Endothelial cell of umbilical vein (primary cell): Measurements from ENCODE around the gene PMVK. TPM values are rescaled to one million over a fixed set of nuclear protein-coding genes. Genes with fewer than 3 reads are reported as not detected.

Experiments
- BruUV-seq: library from RNA; stranded (reverse); fragments of 400-500 nt; replicated peaks from 2 replicates; lab custom pipeline; 2021; lab: Mats Ljungman, UMichigan
- CTCF ChIA-PET: fragments of 300-600, 350-600 bp; sonication (Branson Sonifier 250); formaldehyde crosslinking; loops from one replicate; lab custom pipeline; 2021; ENCODE audit warnings: antibody characterized with exemption, inconsistent platforms; lab: Charles Lee
- POLR2A ChIA-PET: fragments of 300-600, 350-600 bp; sonication (Branson Sonifier 250); formaldehyde crosslinking; loops from one replicate; lab custom pipeline; 2021; ENCODE audit warnings: antibody characterized with exemption, inconsistent platforms; lab: Charles Lee
- DNase-seq: peaks from one replicate; pipeline ENCODE4 v3.0.0-alpha.2; 2011; ENCODE audit warnings: low read depth, low spot score
- FAIRE-seq: peaks from 2 replicates; lab custom pipeline; 2011; peaks lifted over from hg19 to GRCh38; lab: Jason Lieb, UNC
- H2AFZ ChIP-seq: 2 replicates; pipeline ENCODE4 v1.6.0; 2012; ENCODE audit warnings: low read depth, low read length, control low read depth, inconsistent platforms
- H3K27ac ChIP-seq: 2 replicates; pipeline ENCODE4 v1.5.1; 2011; ENCODE audit warnings: low read depth, mild to moderate bottlenecking, control low read depth, low read length, moderate library complexity; ENCODE audit not compliant: insufficient read depth
- H3K27me3 ChIP-seq, 2 experiments: 2 replicates each; pipeline versions ENCODE4 v1.6.0 to v1.6.1; 2011; ENCODE audit warnings: low read length in 2 of 2, mixed read lengths in 1 of 2; ENCODE audit not compliant: control insufficient read depth in 2 of 2, insufficient read depth in 2 of 2
- H3K36me3 ChIP-seq, 2 experiments: 2 replicates in 1 of 2; 3 replicates in 1 of 2; pipeline ENCODE4 v1.5.1; 2011; ENCODE audit warnings: low read length in 2 of 2, mild to moderate bottlenecking in 1 of 2, moderate library complexity in 1 of 2; ENCODE audit not compliant: control insufficient read depth in 2 of 2, insufficient read depth in 2 of 2; ENCODE audit errors: extremely low read depth in 1 of 2
- H3K4me1 ChIP-seq: 3 replicates; pipeline ENCODE4 v1.5.1; 2011; ENCODE audit warnings: mild to moderate bottlenecking, low read length; ENCODE audit not compliant: control insufficient read depth, insufficient read depth; ENCODE audit errors: extremely low read depth
- H3K4me2 ChIP-seq: 2 replicates; pipeline ENCODE4 v1.6.1; 2011; ENCODE audit warnings: low read length, control low read depth, mixed read lengths; ENCODE audit not compliant: insufficient read depth
- H3K4me3 ChIP-seq, 3 experiments: fragments of 200-600 bp in 1 of 3; sonication (generic), shearing (Covaris generic) in 1 of 3; replicated peaks in 1 of 3; 2 replicates each; pipeline ENCODE4 v1.5.1; 2011 to 2016; ENCODE audit warnings: control low read depth in 3 of 3, low read length in 3 of 3, mild to moderate bottlenecking in 2 of 3, inconsistent platforms in 1 of 3, low read depth in 1 of 3, moderate library complexity in 1 of 3; ENCODE audit not compliant: insufficient read depth in 1 of 3
- H3K79me2 ChIP-seq: 2 replicates; pipeline ENCODE4 v1.6.0; 2012; ENCODE audit warnings: low read length, inconsistent platforms; ENCODE audit not compliant: control insufficient read depth, insufficient read depth
- H3K9ac ChIP-seq: replicated peaks from 2 replicates; pipeline ENCODE3; 2011; ENCODE audit warnings: low read length, control low read depth; ENCODE audit not compliant: insufficient read depth; ENCODE audit errors: extremely low read depth
- H3K9me1 ChIP-seq: replicated peaks from 3 replicates; pipeline ENCODE4 v1.6.0; 2011; ENCODE audit warnings: mild to moderate bottlenecking, low read length; ENCODE audit not compliant: control insufficient read depth, insufficient read depth; ENCODE audit errors: extremely low read depth
- H3K9me3 ChIP-seq: replicated peaks from 2 replicates; pipeline ENCODE4 v1.5.1; 2012; ENCODE audit warnings: low read length, inconsistent platforms; ENCODE audit not compliant: control insufficient read depth, insufficient read depth
- H4K20me1 ChIP-seq: replicated peaks from 2 replicates; pipeline ENCODE3; 2011; ENCODE audit warnings: mild to moderate bottlenecking, low read length; ENCODE audit not compliant: control insufficient read depth, insufficient read depth; ENCODE audit errors: extremely low read depth
- EZH2 ChIP-seq: IDR thresholded peaks from 2 replicates; pipeline ENCODE4 v1.6.1; 2012; ENCODE audit warnings: borderline replicate concordance, low read depth, mild to moderate bottlenecking, moderate library complexity, low read length, inconsistent platforms; ENCODE audit not compliant: severe bottlenecking
- GATA2 ChIP-seq: IDR thresholded peaks from 2 replicates; pipeline ENCODE4 v1.7.0; 2011; ENCODE audit warnings: low read depth, mild to moderate bottlenecking, moderate library complexity, mixed read lengths, low read length; ENCODE audit not compliant: insufficient read length, insufficient read depth
- JUN ChIP-seq: IDR thresholded peaks from 2 replicates; pipeline ENCODE4 v1.6.1; 2011; ENCODE audit warnings: borderline replicate concordance, low read depth; ENCODE audit not compliant: insufficient read length, insufficient read depth
- MYC ChIP-seq: IDR thresholded peaks from one replicate; pipeline ENCODE4 v1.6.1; 2011; ENCODE audit warnings: mild to moderate bottlenecking, low read depth, low read length
- POLR2A ChIP-seq: IDR thresholded peaks from 2 replicates; pipeline ENCODE4 v1.6.1; 2012; ENCODE audit warnings: low read depth, mild to moderate bottlenecking, control low read depth, low read length
- POLR2AphosphoS5 ChIP-seq: IDR thresholded peaks from 2 replicates; pipeline ENCODE4 v1.6.1; 2012; ENCODE audit warnings: low read depth, mild to moderate bottlenecking, control low read depth, low read length, moderate library complexity; ENCODE audit not compliant: insufficient read depth
- dilution Hi-C: fragments of 300-500 bp; cut with MboI; formaldehyde crosslinking; loops from one replicate; pipeline ENCODE4 v1.15.0; 2019; ENCODE audit warnings: low sequenced_read_pairs; ENCODE audit not compliant: extremely low pct_ligation_motif_present
- intact Hi-C: fragments of 100-400 bp; cut with micrococcal nuclease; formaldehyde crosslinking; loops from one replicate; pipeline ENCODE4 v1.10.0; 2022
- polyA plus RNA-seq, 4 experiments: library from polyadenylated mRNA; depleted of rRNA in 3 of 4; stranded (reverse) in 3 of 4; unstranded in 1 of 4; fragments of >200 nt; gene quantifications; 2 replicates each; pipeline versions ENCODE4 v1.2.1 to v1.2.3, GENCODE V29; 2011 to 2012; ENCODE audit warnings: missing spikeins in 1 of 4
- total RNA-seq: library from RNA; stranded (reverse); gene quantifications from 2 replicates; pipeline ENCODE4 v1.2.3, GENCODE V29; 2021
- TF ChIP-seq, protein P1 (sequence below), 2 donors: IDR thresholded peaks; 1 replicate in 1 of 2; 2 replicates in 1 of 2; pipeline ENCODE4 v1.5.1; 2011; ENCODE audit warnings: low read length in 2 of 2, mild to moderate bottlenecking in 2 of 2, moderate library complexity in 2 of 2, control low read depth in 1 of 2, inconsistent platforms in 1 of 2, low read depth in 1 of 2; ENCODE audit not compliant: insufficient read depth in 1 of 2; ENCODE audit errors: extremely low read depth in 1 of 2
- TF ChIP-seq, protein P2 (sequence below): IDR thresholded peaks from 2 replicates; pipeline ENCODE4 v1.6.1; 2011; ENCODE audit not compliant: insufficient read depth, insufficient read length

Gene PMVK
- total and polyA plus RNA-seq, 2 donors (not counting 3 experiments of a cell fraction or from before 2014, with no cell fraction given): 22.6 to 32.7 TPM

DNA sequence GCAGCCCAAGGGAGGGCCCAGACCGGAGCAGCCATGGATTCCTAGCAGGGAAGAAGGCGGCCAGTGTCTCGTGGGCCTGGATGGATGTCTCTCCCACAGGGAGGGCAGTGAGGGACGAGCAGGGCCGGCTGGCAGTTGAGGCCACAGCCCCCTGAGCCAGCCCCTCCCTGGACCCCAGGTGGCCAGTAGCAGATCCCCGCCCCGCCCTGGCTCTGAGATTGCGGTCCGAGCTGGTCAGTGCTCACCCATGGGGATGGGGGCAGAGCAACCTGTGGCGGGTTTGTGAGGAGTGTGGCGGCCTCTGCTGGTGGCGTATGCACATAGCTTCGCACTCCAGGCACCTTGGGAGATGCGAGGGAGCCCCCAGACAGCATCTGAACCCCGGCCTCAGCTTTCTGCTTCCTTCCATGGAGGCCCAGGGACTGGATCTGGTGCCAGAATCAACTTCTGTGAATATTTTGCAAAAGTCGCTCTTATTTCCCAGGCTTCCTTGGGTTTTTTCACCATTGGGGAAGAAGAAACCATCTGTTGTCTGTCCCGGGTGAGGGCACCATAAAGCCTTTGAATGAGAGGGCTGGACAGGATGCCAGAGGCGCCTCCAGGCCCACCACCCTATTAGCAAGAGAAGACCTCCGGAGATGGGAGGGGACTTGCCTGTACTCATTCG lies 58.0 kb downstream of the PMVK start:
- H3K4me2 ChIP-seq: no peak overlapping the region
- CTCF ChIA-PET: interaction anchor here (0.5 to 5.1 kb wide), 63 partner anchors 9 to 399 kb away, joined by 3 to 113 read pairs (median 4); partner anchors contain the start of genes CHRNB2, EFNA3, KCNN3 and PMVK
- TF ChIP-seq POLR2A (no peak), POLR2AphosphoS5 (no peak), MYC (no peak), JUN (no peak), GATA2 (no peak), EZH2 (no peak)
- TF ChIP-seq, protein P1, sequence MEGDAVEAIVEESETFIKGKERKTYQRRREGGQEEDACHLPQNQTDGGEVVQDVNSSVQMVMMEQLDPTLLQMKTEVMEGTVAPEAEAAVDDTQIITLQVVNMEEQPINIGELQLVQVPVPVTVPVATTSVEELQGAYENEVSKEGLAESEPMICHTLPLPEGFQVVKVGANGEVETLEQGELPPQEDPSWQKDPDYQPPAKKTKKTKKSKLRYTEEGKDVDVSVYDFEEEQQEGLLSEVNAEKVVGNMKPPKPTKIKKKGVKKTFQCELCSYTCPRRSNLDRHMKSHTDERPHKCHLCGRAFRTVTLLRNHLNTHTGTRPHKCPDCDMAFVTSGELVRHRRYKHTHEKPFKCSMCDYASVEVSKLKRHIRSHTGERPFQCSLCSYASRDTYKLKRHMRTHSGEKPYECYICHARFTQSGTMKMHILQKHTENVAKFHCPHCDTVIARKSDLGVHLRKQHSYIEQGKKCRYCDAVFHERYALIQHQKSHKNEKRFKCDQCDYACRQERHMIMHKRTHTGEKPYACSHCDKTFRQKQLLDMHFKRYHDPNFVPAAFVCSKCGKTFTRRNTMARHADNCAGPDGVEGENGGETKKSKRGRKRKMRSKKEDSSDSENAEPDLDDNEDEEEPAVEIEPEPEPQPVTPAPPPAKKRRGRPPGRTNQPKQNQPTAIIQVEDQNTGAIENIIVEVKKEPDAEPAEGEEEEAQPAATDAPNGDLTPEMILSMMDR (IDR thresholded peaks at IDR 0.05; ENCODE audit: extremely low read depth in 1 of 2, insufficient read depth in 1 of 2, low read depth in 1 of 2, low read length in 2 of 2): peak; percentile 86 to 94
- TF ChIP-seq, protein P2, sequence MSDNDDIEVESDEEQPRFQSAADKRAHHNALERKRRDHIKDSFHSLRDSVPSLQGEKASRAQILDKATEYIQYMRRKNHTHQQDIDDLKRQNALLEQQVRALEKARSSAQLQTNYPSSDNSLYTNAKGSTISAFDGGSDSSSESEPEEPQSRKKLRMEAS: no peak
- no TSS peak for BruUV-seq
- no peaks in the 10 kb centered on the region for H3K36me3 ChIP-seq
- H3K9me3 ChIP-seq: no peaks in the 10 kb centered on the region
- H3K4me3 ChIP-seq: no peak overlapping the region
- intact Hi-C loops: loop anchor here (1.0 to 5.0 kb wide), 7 partner anchors 41 to 396 kb away; no protein-coding TSS in a partner anchor
- H3K9me1 ChIP-seq: no peaks in the 10 kb centered on the region
- FAIRE-seq: peak; percentile 82
- no peaks in the 10 kb centered on the region for H3K27me3 ChIP-seq
- H3K27ac ChIP-seq: no peak overlapping the region
- H3K4me1 ChIP-seq: peaks cover 9% of the 10 kb centered on the region
- no peak overlapping the region for H2AFZ ChIP-seq
- no peak overlapping the region for H3K9ac ChIP-seq
- dilution Hi-C loops: no loop called here
- H3K79me2 ChIP-seq: no peaks in the 10 kb centered on the region
- H4K20me1 ChIP-seq: no peaks in the 10 kb centered on the region
- DNase-seq: peak; percentile 72
- POLR2A ChIA-PET: no interaction called here
